ENCODE measurements around the gene ANKRD29. TPM values are rescaled to one million over a fixed set of nuclear protein-coding genes. Genes with fewer than 3 reads are reported as not detected.

Gene ANKRD29
- total and polyA plus RNA-seq, 12 donors: 5.3 to 24.9 (median 9.7) TPM

DNA sequence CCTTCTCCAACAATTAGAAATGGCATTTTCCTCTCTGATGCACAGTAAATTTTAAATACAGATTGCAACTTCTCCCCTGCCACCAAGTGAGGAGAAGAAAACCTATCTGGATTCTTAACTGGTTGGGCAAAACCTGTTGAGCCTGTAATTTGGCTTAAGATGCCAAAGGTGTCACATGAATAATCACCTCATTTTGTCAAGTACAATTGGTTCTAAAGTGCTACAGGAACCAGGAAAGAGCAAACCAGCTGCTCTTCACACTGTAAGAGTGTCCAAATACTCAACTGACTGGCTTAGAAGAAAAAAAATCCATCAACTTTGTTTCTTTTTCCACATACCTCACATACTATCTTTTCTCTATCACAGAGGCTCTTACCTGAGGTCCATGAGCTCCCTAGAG, 111.8 kb downstream of the ANKRD29 start:
- Histone ChIP-seq H3K36me3 (replicated peaks in 1 of 2) (peaks cover 0 to 71% of the 10 kb centered on the region in 2 donors), H3K27me3 (no peaks in the 10 kb centered on the region), H3K4me1 (replicated peaks in 1 of 2) (peaks cover 0 to 8% of the 10 kb centered on the region in 2 donors), H3K4me3 (no peak overlapping the region), H3K27ac (no peak overlapping the region), H3K9me3 (replicated peaks in 1 of 3) (no peaks in the 10 kb centered on the region)
- TF ChIP-seq, protein P1, sequence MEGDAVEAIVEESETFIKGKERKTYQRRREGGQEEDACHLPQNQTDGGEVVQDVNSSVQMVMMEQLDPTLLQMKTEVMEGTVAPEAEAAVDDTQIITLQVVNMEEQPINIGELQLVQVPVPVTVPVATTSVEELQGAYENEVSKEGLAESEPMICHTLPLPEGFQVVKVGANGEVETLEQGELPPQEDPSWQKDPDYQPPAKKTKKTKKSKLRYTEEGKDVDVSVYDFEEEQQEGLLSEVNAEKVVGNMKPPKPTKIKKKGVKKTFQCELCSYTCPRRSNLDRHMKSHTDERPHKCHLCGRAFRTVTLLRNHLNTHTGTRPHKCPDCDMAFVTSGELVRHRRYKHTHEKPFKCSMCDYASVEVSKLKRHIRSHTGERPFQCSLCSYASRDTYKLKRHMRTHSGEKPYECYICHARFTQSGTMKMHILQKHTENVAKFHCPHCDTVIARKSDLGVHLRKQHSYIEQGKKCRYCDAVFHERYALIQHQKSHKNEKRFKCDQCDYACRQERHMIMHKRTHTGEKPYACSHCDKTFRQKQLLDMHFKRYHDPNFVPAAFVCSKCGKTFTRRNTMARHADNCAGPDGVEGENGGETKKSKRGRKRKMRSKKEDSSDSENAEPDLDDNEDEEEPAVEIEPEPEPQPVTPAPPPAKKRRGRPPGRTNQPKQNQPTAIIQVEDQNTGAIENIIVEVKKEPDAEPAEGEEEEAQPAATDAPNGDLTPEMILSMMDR (IDR thresholded peaks at IDR 0.05): no peak
- TF ChIP-seq POLR2A (IDR thresholded peaks at IDR 0.05): no peak
- no peak for DNase-seq
- intact Hi-C loops (cut with DNase I): no loop called here

Small RNAs within 50 kb of the gene (small RNA-seq; reads per million reads assigned to genes)
- gene RF00019: 0 reads per million in 2 donors

Other genes starting within 250 kb of the ANKRD29 start
- gene RIOK3, start 209.6 kb downstream of the ANKRD29 start, total RNA-seq: 10 to 100 TPM; 22.5 to 85.3 (median 48.2) TPM
- gene RIOK3, start 209.6 kb downstream of the ANKRD29 start, polyA plus RNA-seq: 10 to 100 TPM; 36.3 to 55.1 (median 45.7) TPM
- 10 to 100 TPM; 10.2 to 40.4 (median 22.2) TPM for gene RMC1, start 159.4 kb downstream of the ANKRD29 start, total RNA-seq
- gene RMC1, start 159.4 kb downstream of the ANKRD29 start, polyA plus RNA-seq: 10 to 100 TPM; 25.2 to 61.7 (median 58.6) TPM
- 1,000 to 10,000 TPM in 1 of 9 donors, 100 to 1,000 TPM in 6, 10 to 100 TPM in 2; 93.6 to 1,631 (median 118) TPM for gene NPC1, start 76.4 kb downstream of the ANKRD29 start, total RNA-seq
- 100 to 1,000 TPM in 1 of 3 donors, 10 to 100 TPM in 2; 38.3 to 361 (median 71.3) TPM for gene NPC1, start 76.4 kb downstream of the ANKRD29 start, polyA plus RNA-seq
- gene LAMA3, start 26.5 kb upstream of the ANKRD29 start, total RNA-seq: 10 to 100 TPM in 1 of 9 donors, 1 to 10 TPM in 8; 2.8 to 10.2 (median 4.7) TPM
- 1 to 10 TPM; 1.6 to 4.1 (median 2.3) TPM for gene LAMA3, start 26.5 kb upstream of the ANKRD29 start, polyA plus RNA-seq

Measured in adrenal gland (tissue), 12 donors.